ENCODE results near the gene SH3PXD2A. TPM values are rescaled to one million over a fixed set of nuclear protein-coding genes. Genes with fewer than 3 reads are reported as not detected.
"Not testable (repeated sequence)": the region's sequence is repeated elsewhere in the genome, so short reads cannot be mapped to it uniquely, and the experiment has no call there.

SH3PXD2A gene
- total RNA-seq, 2 experiments from 2014 or later, result 6.7 to 7.7 TPM

GRCh38 chr10:103762162-103762561 is 93.2 kb downstream of the SH3PXD2A start:
- Mint-ChIP-seq H3K9me3 (ENCODE audit: low read depth) (no peaks in the 10 kb centered on the region), H3K27me3 (no peaks in the 10 kb centered on the region), H3K4me3 (no peak overlapping the region), H3K27ac (no peak overlapping the region), H3K4me1 (peaks cover 71% of the 10 kb centered on the region), H3K36me3 (ENCODE audit: low read depth) (no peaks in the 10 kb centered on the region)
- CTCF ChIA-PET, result interaction anchor here (5.6 kb wide), 1 partner anchor 10 kb away, joined by 33 read pairs; no protein-coding TSS in a partner anchor
- no peak for ATAC-seq
- DNase-seq, result no peak
- intact Hi-C loops (cut with DNase I, micrococcal nuclease), result no loop called here
- POLR2A ChIA-PET, result no interaction called here

DNA sequence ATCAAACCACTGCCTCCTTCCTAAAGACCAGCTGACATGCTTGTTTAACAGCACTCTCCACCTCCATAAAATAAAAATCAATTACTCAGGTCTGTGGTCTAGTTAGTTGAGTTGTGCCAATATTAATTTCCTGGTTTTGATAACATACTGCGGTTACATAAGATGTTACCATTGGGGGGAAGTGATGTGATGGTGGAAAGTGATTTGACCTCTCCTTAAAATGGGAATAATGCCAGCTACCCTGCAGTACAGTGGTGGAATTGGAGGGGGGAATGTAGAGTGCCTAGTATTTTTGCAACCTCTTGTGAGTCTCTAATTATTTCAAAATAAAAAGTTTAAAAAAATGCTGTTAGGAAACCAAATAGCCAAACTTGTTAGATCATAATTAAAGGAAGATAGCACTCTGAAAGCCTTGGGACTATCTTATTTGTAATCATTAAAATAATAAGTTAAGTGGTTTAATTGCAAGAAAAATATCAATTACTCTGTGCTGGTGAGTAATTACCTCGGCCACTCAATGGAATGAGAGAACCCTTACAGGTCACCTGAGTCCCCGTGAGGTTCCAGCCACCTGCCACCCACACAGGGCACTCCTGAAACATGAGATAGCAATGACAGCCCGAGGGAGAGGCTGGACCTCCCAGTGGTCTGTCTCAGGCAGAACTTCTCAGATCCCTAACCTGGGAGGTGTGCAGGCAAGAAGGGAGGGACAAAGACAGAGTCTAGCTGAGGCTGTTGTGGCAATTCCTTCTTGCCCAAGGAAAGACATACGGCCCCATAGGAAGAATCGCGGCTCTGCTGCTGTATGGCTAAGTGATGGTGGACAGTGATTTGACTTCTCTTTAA is 94.1 kb downstream of the SH3PXD2A start:
- Mint-ChIP-seq H3K27ac (no peak overlapping the region), H3K4me3 (no peak overlapping the region), H3K36me3 (ENCODE audit: low read depth) (no peaks in the 10 kb centered on the region), H3K9me3 (ENCODE audit: low read depth) (no peaks in the 10 kb centered on the region), H3K27me3 (no peaks in the 10 kb centered on the region), H3K4me1 (peaks cover 64% of the 10 kb centered on the region)
- intact Hi-C loops (cut with DNase I, micrococcal nuclease), result no loop called here
- no peak for DNase-seq
- no peak for ATAC-seq
- ChIA-PET POLR2A (no interaction called here), CTCF (interaction anchor here (0.7 to 0.9 kb wide), 2 partner anchors 11 to 1920 kb away, joined by 3 read pairs; no protein-coding TSS in a partner anchor)

DNA sequence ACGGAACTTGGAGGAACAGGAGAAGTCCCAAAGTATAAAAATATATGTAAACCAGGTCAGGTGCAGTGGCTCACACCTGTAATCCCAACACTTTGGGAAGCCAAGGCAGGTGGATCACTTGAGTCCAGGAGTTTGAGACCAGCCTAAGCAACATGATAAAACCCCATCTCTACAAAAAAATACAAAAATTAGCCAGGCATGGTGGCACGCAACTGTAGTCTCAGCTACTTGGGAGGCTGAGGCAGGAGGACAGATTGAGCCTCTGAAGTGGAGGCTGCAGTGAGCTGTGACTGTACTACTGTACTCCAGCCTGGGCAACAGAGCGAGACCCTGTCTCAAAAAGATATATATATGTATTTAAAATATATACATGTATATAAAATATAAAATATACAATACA is 95.1 kb downstream of the SH3PXD2A start:
- H3K4me3 Mint-ChIP-seq; H3K27ac Mint-ChIP-seq; H3K27me3 Mint-ChIP-seq; intact Hi-C loops (cut with DNase I, micrococcal nuclease); H3K9me3 Mint-ChIP-seq (ENCODE audit: low read depth); POLR2A ChIA-PET; ATAC-seq; H3K36me3 Mint-ChIP-seq (ENCODE audit: low read depth); DNase-seq: not testable (repeated sequence)
- CTCF ChIA-PET, result interaction anchor here (0.9 kb wide), 1 partner anchor 13 kb away, joined by 3 read pairs; no protein-coding TSS in a partner anchor
- H3K4me1 Mint-ChIP-seq, result peaks cover 53% of the 10 kb centered on the region

GRCh38 chr10:103759100-103759781 is 96.1 kb downstream of the SH3PXD2A start:
- Mint-ChIP-seq H3K27ac (peak overlapping the region; percentile 51), H3K4me3 (peak overlapping the region; percentile 11), H3K27me3 (no peaks in the 10 kb centered on the region), H3K4me1 (peaks cover 47% of the 10 kb centered on the region), H3K9me3 (ENCODE audit: low read depth) (no peaks in the 10 kb centered on the region), H3K36me3 (ENCODE audit: low read depth) (no peaks in the 10 kb centered on the region)
- CTCF ChIA-PET, result interaction anchor here (0.6 to 1.8 kb wide), 4 partner anchors 9 to 570 kb away, joined by 3 to 7 read pairs (median 4); no protein-coding TSS in a partner anchor
- peak; percentile 73 for DNase-seq
- ATAC-seq, result peak; percentile 83
- POLR2A ChIA-PET, result interaction anchor here (1.8 kb wide), 1 partner anchor 14 kb away, joined by 6 read pairs; no protein-coding TSS in a partner anchor
- intact Hi-C loops (cut with DNase I, micrococcal nuclease), result loop anchor here in 1 of 2 experiments (2.0 kb wide), 2 partner anchors 14 to 362 kb away; no protein-coding TSS in a partner anchor

- peak overlapping the region; percentile 5 for H3K4me3 Mint-ChIP-seq
- H3K9me3 Mint-ChIP-seq (ENCODE audit: low read depth), result no peaks in the 10 kb centered on the region
- no peaks in the 10 kb centered on the region for H3K36me3 Mint-ChIP-seq (ENCODE audit: low read depth)
- intact Hi-C loops (cut with DNase I, micrococcal nuclease), result loop anchor here (1.0 to 2.0 kb wide), 3 partner anchors 13 to 363 kb away; no protein-coding TSS in a partner anchor
- H3K27ac Mint-ChIP-seq, result peak overlapping the region; percentile 51
- ATAC-seq (peak; percentile 23), DNase-seq (no peak)
- H3K27me3 Mint-ChIP-seq, result no peaks in the 10 kb centered on the region
- ChIA-PET CTCF (interaction anchor here (1.4 to 1.8 kb wide), 3 partner anchors 8 to 188 kb away, joined by 3 to 7 read pairs (median 5); no protein-coding TSS in a partner anchor), POLR2A (interaction anchor here (0.5 to 1.8 kb wide), 3 partner anchors 8 to 405 kb away, joined by 4 to 6 read pairs (median 6); no protein-coding TSS in a partner anchor)
- peaks cover 38% of the 10 kb centered on the region for H3K4me1 Mint-ChIP-seq
Measured at GRCh38 chr10:103758294-103758681, 97.1 kb downstream of the SH3PXD2A start.

GRCh38 chr10:103757531-103758293 is 97.7 kb downstream of the SH3PXD2A start:
- H3K27ac Mint-ChIP-seq, result peak overlapping the region; percentile 37
- intact Hi-C loops (cut with DNase I, micrococcal nuclease), result loop anchor here (1.0 to 2.0 kb wide), 3 partner anchors 12 to 363 kb away; no protein-coding TSS in a partner anchor
- peak overlapping the region; percentile 5 for H3K4me3 Mint-ChIP-seq
- ATAC-seq, result peak; percentile 63
- DNase-seq, result peak; percentile 88
- H3K36me3 Mint-ChIP-seq (ENCODE audit: low read depth), result no peaks in the 10 kb centered on the region
- peaks cover 33% of the 10 kb centered on the region for H3K4me1 Mint-ChIP-seq
- ChIA-PET CTCF (interaction anchor here (0.6 to 1.4 kb wide), 3 partner anchors 13 to 189 kb away, joined by 3 to 4 read pairs (median 3); no protein-coding TSS in a partner anchor), POLR2A (interaction anchor here (0.5 to 1.8 kb wide), 3 partner anchors 9 to 404 kb away, joined by 4 to 6 read pairs (median 6); no protein-coding TSS in a partner anchor)
- H3K27me3 Mint-ChIP-seq, result no peaks in the 10 kb centered on the region
- no peaks in the 10 kb centered on the region for H3K9me3 Mint-ChIP-seq (ENCODE audit: low read depth)

GRCh38 chr10:103756277-103756869 is 99.0 kb downstream of the SH3PXD2A start:
- Mint-ChIP-seq H3K9me3 (ENCODE audit: low read depth) (no peaks in the 10 kb centered on the region), H3K36me3 (ENCODE audit: low read depth) (no peaks in the 10 kb centered on the region), H3K4me1 (peaks cover 32% of the 10 kb centered on the region), H3K4me3 (no peak overlapping the region), H3K27me3 (no peaks in the 10 kb centered on the region), H3K27ac (no peak overlapping the region)
- ChIA-PET POLR2A (no interaction called here), CTCF (no interaction called here)
- intact Hi-C loops (cut with DNase I, micrococcal nuclease), result no loop called here
- no peak for ATAC-seq
- DNase-seq, result no peak

- Mint-ChIP-seq H3K36me3 (ENCODE audit: low read depth) (no peaks in the 10 kb centered on the region), H3K4me1 (peaks cover 20% of the 10 kb centered on the region), H3K9me3 (ENCODE audit: low read depth) (no peaks in the 10 kb centered on the region), H3K27ac (no peak overlapping the region), H3K4me3 (no peak overlapping the region), H3K27me3 (no peaks in the 10 kb centered on the region)
- ChIA-PET POLR2A (no interaction called here), CTCF (interaction anchor here (0.7 to 5.2 kb wide), 16 partner anchors 9 to 136 kb away, joined by 3 to 33 read pairs (median 4); no protein-coding TSS in a partner anchor)
- no peak for ATAC-seq
- intact Hi-C loops (cut with DNase I, micrococcal nuclease), result no loop called here
- peak; percentile 63 for DNase-seq
Measured at GRCh38 chr10:103752680-103753248, 102.6 kb downstream of the SH3PXD2A start.

- no peaks in the 10 kb centered on the region for H3K27me3 Mint-ChIP-seq
- ATAC-seq (no peak), DNase-seq (no peak)
- no peak overlapping the region for H3K4me3 Mint-ChIP-seq
- no peak overlapping the region for H3K27ac Mint-ChIP-seq
- POLR2A ChIA-PET, result no interaction called here
- H3K4me1 Mint-ChIP-seq, result peaks cover 23% of the 10 kb centered on the region
- intact Hi-C loops (cut with DNase I, micrococcal nuclease), result no loop called here
- no peaks in the 10 kb centered on the region for H3K9me3 Mint-ChIP-seq (ENCODE audit: low read depth)
- CTCF ChIA-PET, result interaction anchor here (0.5 to 5.2 kb wide), 9 partner anchors 8 to 136 kb away, joined by 3 to 33 read pairs (median 4); no protein-coding TSS in a partner anchor
- H3K36me3 Mint-ChIP-seq (ENCODE audit: low read depth), result no peaks in the 10 kb centered on the region
Measured at GRCh38 chr10:103751667-103752290, 103.6 kb downstream of the SH3PXD2A start.

DNA sequence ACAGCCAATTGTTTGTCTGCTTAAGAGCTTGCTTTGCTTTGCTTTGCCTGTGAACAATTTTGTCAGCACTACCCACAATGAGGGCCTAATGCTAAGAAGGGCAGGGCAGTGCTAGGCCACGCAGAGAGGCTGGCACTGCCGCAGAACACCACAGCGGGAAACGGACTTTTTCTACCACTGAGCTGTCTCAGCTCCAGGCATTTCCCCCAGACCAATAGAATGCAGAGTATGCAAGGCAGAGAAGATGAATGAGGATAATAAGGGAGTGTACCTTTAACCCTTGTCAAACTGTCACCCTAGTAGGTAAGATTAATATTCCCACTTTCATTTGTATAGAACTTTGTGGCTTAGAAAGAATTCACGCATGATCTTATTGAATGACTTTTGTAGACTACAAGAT is 104.5 kb downstream of the SH3PXD2A start:
- H3K27ac Mint-ChIP-seq, result no peak overlapping the region
- H3K4me1 Mint-ChIP-seq, result peaks cover 31% of the 10 kb centered on the region
- intact Hi-C loops (cut with DNase I, micrococcal nuclease), result no loop called here

More for the DNA sequence above, 104.5 kb downstream of the SH3PXD2A start:
- CTCF ChIA-PET, result interaction anchor here (1.3 to 5.2 kb wide), 4 partner anchors 8 to 108 kb away, joined by 4 to 33 read pairs (median 6); no protein-coding TSS in a partner anchor
- Mint-ChIP-seq H3K4me3 (no peak overlapping the region), H3K36me3 (ENCODE audit: low read depth) (no peaks in the 10 kb centered on the region), H3K9me3 (ENCODE audit: low read depth) (no peaks in the 10 kb centered on the region), H3K27me3 (no peaks in the 10 kb centered on the region)
- no peak for DNase-seq
- POLR2A ChIA-PET, result no interaction called here
- no peak for ATAC-seq

All from activated CD4-positive, alpha-beta T cell treated with anti-CD3 and anti-CD28 coated beads for 36 hours (primary cell).